Heart left ventricle (tissue), 16 donors: Measurements from ENCODE around the gene ASAP3. TPM values are rescaled to one million over a fixed set of nuclear protein-coding genes. Genes with fewer than 3 reads are reported as not detected.

ENCODE experiments used
- ATAC-seq, 4 donors: fragments of 200-7000 bp; cut with Tn5 transposase; one replicate each; pipeline ENCODE4 v1.9.1; 2020 to 2022; ENCODE audit warnings: moderate library complexity in 4 of 4, mild to moderate bottlenecking in 3 of 4, moderate number of reproducible peaks in 1 of 4
- DNase-seq, 5 donors: peaks; one replicate each; pipeline ENCODE4 v3.0.0-alpha.2; 2020
- H3K27ac ChIP-seq, 12 donors: fragments of 200-600 bp; sonication (generic) in 4 of 12; one replicate each; pipeline versions ENCODE4 v1.5.0 to v1.8.0; 2016 to 2022; ENCODE audit warnings: mild to moderate bottlenecking in 2 of 12
- H3K27me3 ChIP-seq, 9 donors: fragments of 200-600 bp; sonication (generic) in 2 of 9; one replicate each; pipeline versions ENCODE4 v1.5.1 to v1.8.0; 2016 to 2022; ENCODE audit warnings: mild to moderate bottlenecking in 3 of 9
- H3K36me3 ChIP-seq, 9 donors: fragments of 200-600 bp; sonication (generic) in 2 of 9; one replicate each; pipeline versions ENCODE4 v1.5.0 to v1.8.0; 2018 to 2022; ENCODE audit warnings: mild to moderate bottlenecking in 2 of 9
- H3K4me1 ChIP-seq, 12 donors: fragments of 200-600 bp; sonication (generic) in 4 of 12; one replicate each; pipeline versions ENCODE4 v1.5.0 to v1.8.0; 2016 to 2022; ENCODE audit warnings: mild to moderate bottlenecking in 3 of 12
- H3K4me3 ChIP-seq, 12 donors: fragments of 200-600 bp; sonication (generic) in 4 of 12; one replicate each; pipeline versions ENCODE4 v1.5.0 to v1.8.0; 2017 to 2022; ENCODE audit warnings: mild to moderate bottlenecking in 9 of 12, moderate library complexity in 4 of 12
- H3K9me3 ChIP-seq, 12 donors: fragments of 200-600 bp; sonication (generic) in 4 of 12; one replicate each; pipeline versions ENCODE4 v1.5.0 to v1.8.0; 2016 to 2022; ENCODE audit warnings: mild to moderate bottlenecking in 1 of 12
- CTCF ChIP-seq, 12 donors: fragments of 200-600 bp; sonication (generic) in 4 of 12; IDR thresholded peaks; one replicate each; pipeline versions ENCODE4 v1.5.0 to v1.8.0; 2018 to 2022; ENCODE audit warnings: antibody characterized with exemption in 12 of 12, mild to moderate bottlenecking in 5 of 12
- POLR2A ChIP-seq, 2 donors: fragments of 450-650 bp; IDR thresholded peaks; one replicate each; pipeline ENCODE4 v1.6.1; 2017; ENCODE audit warnings: antibody characterized with exemption in 2 of 2, mild to moderate bottlenecking in 2 of 2, moderate library complexity in 2 of 2
- WGBS, 4 donors: extraction: QIAGEN DNeasy Blood & Tissue Kit in 2 of 4; methylation state at CpG; one replicate each; pipeline versions ENCODE4 v1.1.5 to v1.1.7; 2013 to 2018; 5-methylcytosine and 5-hydroxymethylcytosine counted together
- intact Hi-C, 10 donors: fragments of 100-400 bp; cut with DNase I; formaldehyde crosslinking; loops; one replicate each; pipeline versions ENCODE4 v1.11.1 to v1.14.2; 2022
- polyA plus RNA-seq, 2 donors: library from polyadenylated mRNA; stranded (reverse); fragments of 200-250 nt; gene quantifications; one replicate each; pipeline ENCODE4 v1.2.3, GENCODE V29; 2013
- total RNA-seq, 9 donors: library from RNA; depleted of rRNA in 2 of 9; stranded (reverse); fragments of >200 nt in 2 of 9; fragmentation: NEBNext Ultra II Directional in 3 of 9; extraction: Animal tissue kit (Norgen Biotek cat#: 25700) in 3 of 9; gene quantifications; one replicate each; pipeline versions ENCODE4 v1.1.0 to v1.2.4, GENCODE V29; 2016 to 2023
- donor health status: ischemic (EF 13 %, LVEDD 7.1; RV severe dilation, severe dysfunction).
- donor health status: healthy with polysubstance abuse.
- donor health status: DM: no; HTN: yes; CAD: no.
- donor health status: DM: no; HTN: no; CAD: no.
- donor health status: ischemic (EF 25% LVEDD 6.9; RV normal size, moderate dysfunction).
- donor health status: ischemic (EF 25% LVEDD 5.7; RV mildly dilated, moderate dysfunction).
- donor health status: healthy.
- donor health status: DM: yes; HTN: yes; CAD: no.
- donor health status: ischemic (EF 35%, LVEDD 5.7; RV mildly dilated, moderate dysfunction).
- donor health status: nonischemic (EF 11% LVEDD 7.7; RV severe dilation, severe dysfunction).
- donor health status: DM: yes; HTN: yes; CAD: no.
- donor health status: PGD.
- donor health status: ischemic (EF 29% LVEDD 5.4; RV normal size, mild dysfunction).
- donor health status: nonischemic (EF 23%, LVEDD 6.1; RV moderate dilation, normal function).

ASAP3 gene
- total and polyA plus RNA-seq, 11 donors = 22.4 to 86.1 (median 35.8) TPM

DNA sequence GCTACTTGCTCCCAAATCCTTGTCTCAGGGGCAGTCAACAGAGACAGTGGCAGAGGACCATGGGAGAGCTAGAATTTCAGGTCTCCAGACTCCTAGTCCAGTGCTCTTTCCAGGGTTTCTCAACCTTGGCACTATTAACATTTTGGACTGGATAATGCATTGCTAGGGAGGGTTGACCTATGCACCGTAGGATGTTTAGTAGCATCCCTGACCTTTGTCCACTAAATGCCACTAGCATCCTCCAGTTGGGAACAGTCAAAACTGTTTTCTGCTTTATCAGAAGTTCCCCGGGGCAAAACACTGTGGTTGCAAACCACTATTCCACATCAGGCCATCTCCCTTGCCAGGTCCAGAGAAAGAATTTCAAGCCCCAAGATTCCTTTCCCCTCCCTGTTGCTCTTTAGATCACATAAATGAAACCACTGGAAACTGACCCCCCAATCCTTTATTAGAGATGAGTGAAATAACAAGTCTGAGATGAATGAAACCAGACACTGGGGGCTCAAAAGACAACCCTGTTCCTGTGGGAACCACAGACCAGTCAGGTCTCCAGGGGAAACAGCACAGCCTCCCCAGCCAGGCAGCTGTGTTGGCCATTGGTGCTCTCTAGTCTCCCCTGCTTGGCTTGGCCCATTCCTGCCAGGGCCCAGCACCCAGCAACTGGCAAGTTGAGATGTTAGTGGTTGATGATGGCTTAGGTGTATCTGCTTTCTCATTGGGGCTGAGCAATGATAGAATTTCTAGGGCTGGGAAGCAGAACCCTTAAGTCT lies 55.7 kb downstream of the ASAP3 start:
- ATAC-seq (no peak), DNase-seq (no peak)
- Histone ChIP-seq H3K4me3 (no peak overlapping the region), H3K27me3 (peaks cover 0 to 15% (median 0%) of the 10 kb centered on the region in 9 donors), H3K27ac (no peak overlapping the region), H3K4me1 (peaks cover 0 to 22% (median 13%) of the 10 kb centered on the region in 12 donors), H3K36me3 (peaks cover 0 to 47% (median 45%) of the 10 kb centered on the region in 9 donors), H3K9me3 (no peaks in the 10 kb centered on the region)
- no peak for TF ChIP-seq POLR2A (IDR thresholded peaks at IDR 0.05)
- no peak for TF ChIP-seq CTCF (IDR thresholded peaks at IDR 0.05)
- intact Hi-C loops = loop anchor here in 1 of 10 donors (5.0 kb wide), 1 partner anchor 39 kb away; no protein-coding TSS in a partner anchor
- 77 to 89% (median 81%) methylated on average over 2 of the region's 2 CpGs for WGBS, 4 donors

- ATAC-seq (no peak), DNase-seq (no peak)
- intact Hi-C loops = loop anchor here in 1 of 10 donors (5.0 kb wide), 1 partner anchor 40 kb away; no protein-coding TSS in a partner anchor
- TF ChIP-seq CTCF (IDR thresholded peaks at IDR 0.05) (no peak), POLR2A (IDR thresholded peaks at IDR 0.05) (no peak)
- Histone ChIP-seq H3K4me3 (no peak overlapping the region), H3K27ac (no peak overlapping the region), H3K4me1 (peaks cover 0 to 30% (median 19%) of the 10 kb centered on the region in 12 donors), H3K27me3 (peaks cover 0 to 16% (median 0%) of the 10 kb centered on the region in 9 donors), H3K36me3 (peaks cover 0 to 39% (median 37%) of the 10 kb centered on the region in 9 donors), H3K9me3 (no peaks in the 10 kb centered on the region)
- WGBS, 4 donors = 96 to 100% (median 98%) methylated on average over 3 of the region's 3 CpGs
Observed at GRCh38 chr1:23427550-23427949, 56.4 kb downstream of the ASAP3 start.

GRCh38 chr1:23426828-23427227 lies 57.2 kb downstream of the ASAP3 start:
- WGBS, 4 donors = 48 to 89% (median 67%) methylated on average over 2 of the region's 2 CpGs
- TF ChIP-seq CTCF (IDR thresholded peaks at IDR 0.05) (no peak), POLR2A (IDR thresholded peaks at IDR 0.05) (no peak)

GRCh38 chr1:23425193-23425494 lies 58.8 kb downstream of the ASAP3 start:
- DNase-seq (no peak), ATAC-seq (peak in 2 of 4 donors; percentile 1)
- Histone ChIP-seq H3K27me3 (peaks cover 0 to 16% (median 0%) of the 10 kb centered on the region in 9 donors), H3K4me1 (peaks cover 0 to 47% (median 34%) of the 10 kb centered on the region in 12 donors), H3K9me3 (no peaks in the 10 kb centered on the region), H3K36me3 (peaks cover 0 to 17% (median 13%) of the 10 kb centered on the region in 9 donors), H3K4me3 (peak overlapping the region in 8 of 12 donors; percentile 68 to 95 (median 73)), H3K27ac (peak overlapping the region in 9 of 12 donors; percentile 60 to 95 (median 85))
- 23 to 32% (median 29%) methylated on average over 5 of the region's 5 CpGs for WGBS, 4 donors
- TF ChIP-seq POLR2A (IDR thresholded peaks at IDR 0.05) (no peak), CTCF (IDR thresholded peaks at IDR 0.05) (no peak)
- intact Hi-C loops = loop anchor here in 1 of 10 donors (5.0 kb wide), 1 partner anchor 42 kb away; no protein-coding TSS in a partner anchor

More at GRCh38 chr1:23426828-23427227, 57.2 kb downstream of the ASAP3 start:
- DNase-seq (no peak), ATAC-seq (no peak)
- H3K4me3 ChIP-seq = no peak overlapping the region
- no peaks in the 10 kb centered on the region for H3K9me3 ChIP-seq
- intact Hi-C loops = loop anchor here in 1 of 10 donors (5.0 kb wide), 1 partner anchor 40 kb away; no protein-coding TSS in a partner anchor
- H3K36me3 ChIP-seq = peaks cover 0 to 32% (median 30%) of the 10 kb centered on the region in 9 donors
- H3K27ac ChIP-seq = no peak overlapping the region
- H3K27me3 ChIP-seq = peaks cover 0 to 16% (median 0%) of the 10 kb centered on the region in 9 donors
- H3K4me1 ChIP-seq = peaks cover 0 to 37% (median 26%) of the 10 kb centered on the region in 12 donors
